ENCODE measurements around the gene MKNK2. TPM values are rescaled to one million over a fixed set of nuclear protein-coding genes. Genes with fewer than 3 reads are reported as not detected.

Gene MKNK2
- polyA plus RNA-seq, 3 donors: 16.9 to 333 (median 21.8) TPM

GRCh38 chr19:2042485-2043250 is 8.4 kb downstream of the MKNK2 start:
- no peak overlapping the region for H2AFZ ChIP-seq (ENCODE audit: insufficient read depth, low read depth, low read length, poor library complexity, severe bottlenecking)
- no peaks in the 10 kb centered on the region for H3K9me3 Mint-ChIP-seq
- DNase-seq: no peak
- peak overlapping the region; percentile 81 for H3K9ac ChIP-seq (ENCODE audit: insufficient read depth, low read length, poor library complexity, severe bottlenecking)
- TF ChIP-seq CTCF (IDR thresholded peaks at IDR 0.05): no peak
- H3K27me3 ChIP-seq (ENCODE audit: control insufficient read depth in 2 of 2, insufficient read depth in 2 of 2, low read length in 2 of 2): no peaks in the 10 kb centered on the region
- peaks cover 0 to 2% (median 0%) of the 10 kb centered on the region in 3 donors for H3K27me3 Mint-ChIP-seq (ENCODE audit: low read depth in 3 of 3)
- H3K27ac Mint-ChIP-seq: peak overlapping the region; percentile 82 to 94 (median 91)
- peak overlapping the region; percentile 53 to 71 for H3K4me3 Mint-ChIP-seq
- 28% methylated on average over 21 of the region's 29 CpGs for WGBS (ENCODE audit: insufficient coverage)
- H3K4me1 ChIP-seq (ENCODE audit: control insufficient read depth in 1 of 2, insufficient read depth in 2 of 2, low read length in 2 of 2): peaks cover 23 to 33% of the 10 kb centered on the region in 2 donors
- peak overlapping the region; percentile 70 to 95 for H3K27ac ChIP-seq (ENCODE audit: low read depth in 1 of 2, low read length in 2 of 2)
- intact Hi-C loops (cut with micrococcal nuclease): loop anchor here in 1 of 2 donors (10.0 kb wide), 1 partner anchor 148 kb away; no protein-coding TSS in a partner anchor
- H3K4me3 ChIP-seq (replicated peaks in 1 of 3; ENCODE audit: low read depth in 2 of 3, low read length in 3 of 3): peak overlapping the region; percentile 10 to 66 (median 10)
- peaks cover 88% of the 10 kb centered on the region for H4K20me1 ChIP-seq (ENCODE audit: insufficient read depth, low read length)
- H3K36me3 ChIP-seq (replicated peaks in 1 of 2; ENCODE audit: control insufficient read depth in 1 of 2, insufficient read depth in 2 of 2, low read length in 2 of 2): peaks cover 78 to 85% of the 10 kb centered on the region in 2 donors
- no peaks in the 10 kb centered on the region for H3K9me3 ChIP-seq (replicated peaks in 1 of 2; ENCODE audit: control insufficient read depth in 1 of 2, insufficient read depth in 1 of 2, low read length in 2 of 2)
- H3K4me2 ChIP-seq (replicated peaks; ENCODE audit: extremely low read depth, low read length, poor library complexity, severe bottlenecking): peak overlapping the region; percentile 75
- peaks cover 31% of the 10 kb centered on the region for H3K4me1 Mint-ChIP-seq
- H3K36me3 Mint-ChIP-seq: peaks cover 37 to 70% of the 10 kb centered on the region in 2 donors
- H3K79me2 ChIP-seq (ENCODE audit: insufficient read depth, low read length): peaks cover 50% of the 10 kb centered on the region

- WGBS (ENCODE audit: insufficient coverage): 8% methylated on average over 77 of the region's 77 CpGs
- peaks cover 70 to 77% of the 10 kb centered on the region in 2 donors for H3K36me3 ChIP-seq (replicated peaks in 1 of 2; ENCODE audit: control insufficient read depth in 1 of 2, insufficient read depth in 2 of 2, low read length in 2 of 2)
- peaks cover 36 to 67% of the 10 kb centered on the region in 2 donors for H3K36me3 Mint-ChIP-seq
- no peaks in the 10 kb centered on the region for H3K27me3 ChIP-seq (ENCODE audit: control insufficient read depth in 2 of 2, insufficient read depth in 2 of 2, low read length in 2 of 2)
- H3K4me3 ChIP-seq (replicated peaks in 1 of 3; ENCODE audit: low read depth in 2 of 3, low read length in 3 of 3): peak overlapping the region; percentile 10 to 66 (median 13)
- peak overlapping the region; percentile 58 to 71 for H3K4me3 Mint-ChIP-seq
- H3K27ac ChIP-seq (ENCODE audit: low read depth in 1 of 2, low read length in 2 of 2): peak overlapping the region; percentile 81 to 96
- intact Hi-C loops (cut with micrococcal nuclease): loop anchor here in 1 of 2 donors (10.0 kb wide), 1 partner anchor 147 kb away; no protein-coding TSS in a partner anchor
- H2AFZ ChIP-seq (ENCODE audit: insufficient read depth, low read depth, low read length, poor library complexity, severe bottlenecking): no peak overlapping the region
- no peak for TF ChIP-seq CTCF (IDR thresholded peaks at IDR 0.05)
- H3K9ac ChIP-seq (ENCODE audit: insufficient read depth, low read length, poor library complexity, severe bottlenecking): peak overlapping the region; percentile 81
- peaks cover 21 to 26% of the 10 kb centered on the region in 2 donors for H3K4me1 ChIP-seq (ENCODE audit: control insufficient read depth in 1 of 2, insufficient read depth in 2 of 2, low read length in 2 of 2)
- peak overlapping the region; percentile 89 to 94 (median 92) for H3K27ac Mint-ChIP-seq
- no peaks in the 10 kb centered on the region for H3K9me3 ChIP-seq (replicated peaks in 1 of 2; ENCODE audit: control insufficient read depth in 1 of 2, insufficient read depth in 1 of 2, low read length in 2 of 2)
- H3K79me2 ChIP-seq (ENCODE audit: insufficient read depth, low read length): peaks cover 42% of the 10 kb centered on the region
- peaks cover 26% of the 10 kb centered on the region for H3K4me1 Mint-ChIP-seq
- peak; percentile 97 to 99 (median 98) for DNase-seq
- peaks cover 82% of the 10 kb centered on the region for H4K20me1 ChIP-seq (ENCODE audit: insufficient read depth, low read length)
- H3K4me2 ChIP-seq (replicated peaks; ENCODE audit: extremely low read depth, low read length, poor library complexity, severe bottlenecking): peak overlapping the region; percentile 75
- H3K9me3 Mint-ChIP-seq: peaks cover 0 to 2% (median 0%) of the 10 kb centered on the region in 7 donors
- H3K27me3 Mint-ChIP-seq (ENCODE audit: low read depth in 3 of 3): peaks cover 0 to 2% (median 0%) of the 10 kb centered on the region in 3 donors
Measured at GRCh38 chr19:2041683-2042484, 9.2 kb downstream of the MKNK2 start.

Measured in CD14-positive monocyte (primary cell).